Prostate gland (tissue), 2 donors: Measurements from ENCODE around the gene NLRP9. TPM values are rescaled to one million over a fixed set of nuclear protein-coding genes. Genes with fewer than 3 reads are reported as not detected.

Experiments
- DNase-seq: peaks from one replicate; pipeline ENCODE4 v3.0.0-alpha.2; 2019; ENCODE audit warnings: low spot score
- H3K27ac ChIP-seq, 2 donors: fragments of 200-600 bp; sonication (generic); 2 replicates each; pipeline ENCODE4 v1.5.1; 2017 to 2019
- H3K27me3 ChIP-seq: fragments of 200-600 bp; sonication (generic); replicated peaks from 2 replicates; pipeline ENCODE4 v1.5.1; 2019; ENCODE audit not compliant: insufficient read depth
- H3K36me3 ChIP-seq, 2 donors: fragments of 200-600 bp; sonication (generic); 1 replicate in 1 of 2; 2 replicates in 1 of 2; pipeline versions ENCODE4 v1.5.1 to v1.8.1; 2017 to 2019
- H3K4me1 ChIP-seq: fragments of 200-600 bp; sonication (generic); replicated peaks from 2 replicates; pipeline ENCODE4 v1.5.1; 2019
- H3K4me3 ChIP-seq, 2 donors: fragments of 200-600 bp; sonication (generic); 2 replicates each; pipeline ENCODE4 v1.5.1; 2017 to 2019
- H3K9me3 ChIP-seq: fragments of 200-600 bp; sonication (generic); 2 replicates; pipeline ENCODE4 v1.5.1; 2017
- POLR2A ChIP-seq: fragments of 450-650 bp; IDR thresholded peaks from one replicate; pipeline ENCODE4 v1.6.1; 2016; ENCODE audit warnings: antibody characterized with exemption, mild to moderate bottlenecking
- POLR2AphosphoS5 ChIP-seq: sonication (generic); formaldehyde crosslinking; IDR thresholded peaks from one replicate; pipeline ENCODE4 v1.6.1; 2017; ENCODE audit warnings: antibody characterized with exemption
- WGBS: methylation state at CpG from one replicate; pipeline ENCODE4 v1.1.5; 2018; 5-methylcytosine and 5-hydroxymethylcytosine counted together
- intact Hi-C: fragments of 100-400 bp; cut with DNase I; formaldehyde crosslinking; loops from one replicate; pipeline ENCODE4 v1.14.2; 2022
- total RNA-seq, 2 donors: library from RNA; depleted of rRNA; stranded (reverse); fragments of >200 nt; gene quantifications; one replicate each; pipeline ENCODE4 v1.1.0, GENCODE V29; 2016
- TF ChIP-seq, protein P1 (sequence below), 4 experiments: fragments of 200-600 bp in 2 of 4; fragments of 450-650 bp in 2 of 4; sonication (generic) in 2 of 4; IDR thresholded peaks; 1 replicate in 3 of 4; 2 replicates in 1 of 4; pipeline ENCODE4 v1.5.1; 2016 to 2019; ENCODE audit warnings: antibody characterized with exemption in 4 of 4, mild to moderate bottlenecking in 2 of 4, moderate library complexity in 2 of 4

The NLRP9 gene
- total RNA-seq, 2 donors from 2014 or later, result 4.0 TPM; not detected in 1

DNA sequence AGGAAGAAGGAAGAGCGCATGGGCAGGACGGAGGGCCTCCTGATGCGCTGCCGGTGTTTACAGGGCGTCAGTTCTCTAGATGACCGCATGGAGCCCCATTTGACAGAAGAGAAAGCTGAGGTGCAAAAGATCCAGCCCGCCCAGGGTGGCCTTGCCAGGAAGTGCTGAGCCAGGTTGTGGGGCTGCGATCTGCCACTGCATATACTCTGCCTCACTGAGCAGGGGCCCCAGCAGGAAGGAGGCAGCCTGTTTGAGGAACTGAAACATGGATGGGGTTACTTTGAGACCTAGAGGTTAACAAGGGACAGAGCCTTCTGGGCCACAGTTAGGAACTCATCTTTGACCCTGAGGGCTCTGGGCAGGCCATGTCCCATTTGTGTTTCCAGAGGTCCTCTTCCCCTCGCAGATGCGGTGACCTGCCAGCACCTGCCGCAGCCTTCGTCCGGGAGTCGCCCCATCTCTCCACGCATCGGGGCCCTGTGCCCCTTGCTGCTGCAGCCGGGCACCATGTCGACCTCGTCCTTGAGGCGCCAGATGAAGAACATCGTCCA is 60.0 kb downstream of the NLRP9 start:
- 89% methylated on average over 21 of the region's 21 CpGs for WGBS
- H3K27me3 ChIP-seq, result no peaks in the 10 kb centered on the region
- H3K9me3 ChIP-seq, result no peaks in the 10 kb centered on the region
- DNase-seq, result no peak
- H3K4me3 ChIP-seq, result no peak overlapping the region
- no peak overlapping the region for H3K27ac ChIP-seq
- peaks cover 10% of the 10 kb centered on the region for H3K4me1 ChIP-seq
- TF ChIP-seq POLR2A (no peak), POLR2AphosphoS5 (no peak)
- TF ChIP-seq, protein P1, sequence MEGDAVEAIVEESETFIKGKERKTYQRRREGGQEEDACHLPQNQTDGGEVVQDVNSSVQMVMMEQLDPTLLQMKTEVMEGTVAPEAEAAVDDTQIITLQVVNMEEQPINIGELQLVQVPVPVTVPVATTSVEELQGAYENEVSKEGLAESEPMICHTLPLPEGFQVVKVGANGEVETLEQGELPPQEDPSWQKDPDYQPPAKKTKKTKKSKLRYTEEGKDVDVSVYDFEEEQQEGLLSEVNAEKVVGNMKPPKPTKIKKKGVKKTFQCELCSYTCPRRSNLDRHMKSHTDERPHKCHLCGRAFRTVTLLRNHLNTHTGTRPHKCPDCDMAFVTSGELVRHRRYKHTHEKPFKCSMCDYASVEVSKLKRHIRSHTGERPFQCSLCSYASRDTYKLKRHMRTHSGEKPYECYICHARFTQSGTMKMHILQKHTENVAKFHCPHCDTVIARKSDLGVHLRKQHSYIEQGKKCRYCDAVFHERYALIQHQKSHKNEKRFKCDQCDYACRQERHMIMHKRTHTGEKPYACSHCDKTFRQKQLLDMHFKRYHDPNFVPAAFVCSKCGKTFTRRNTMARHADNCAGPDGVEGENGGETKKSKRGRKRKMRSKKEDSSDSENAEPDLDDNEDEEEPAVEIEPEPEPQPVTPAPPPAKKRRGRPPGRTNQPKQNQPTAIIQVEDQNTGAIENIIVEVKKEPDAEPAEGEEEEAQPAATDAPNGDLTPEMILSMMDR (IDR thresholded peaks at IDR 0.05), result no peak
- intact Hi-C loops, result no loop called here
- H3K36me3 ChIP-seq, result peaks cover 11 to 14% of the 10 kb centered on the region in 2 donors

DNA sequence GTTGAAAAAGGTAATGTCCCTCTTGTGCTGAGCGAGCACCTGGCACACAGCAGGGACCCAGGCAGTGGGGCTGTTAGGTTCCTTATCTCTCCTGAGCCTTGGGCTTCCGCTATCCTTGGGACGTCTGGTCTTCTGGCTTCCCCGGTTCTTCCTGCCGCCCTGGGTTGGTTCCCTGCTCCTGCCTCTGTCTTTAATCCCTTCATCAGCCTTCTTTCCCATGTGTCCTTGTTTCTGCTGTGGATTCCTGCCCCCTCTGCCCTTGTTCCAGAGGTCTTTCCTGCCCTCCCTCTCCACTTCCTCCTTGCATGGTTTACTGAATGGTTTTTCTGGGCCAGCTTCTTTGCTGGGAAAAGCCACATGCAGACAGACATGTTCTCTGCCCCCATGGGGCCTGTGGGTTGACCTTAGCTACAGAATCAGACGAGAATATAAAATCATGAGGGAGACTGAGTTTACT is 60.6 kb downstream of the NLRP9 start:
- no peak for TF ChIP-seq POLR2A
- no peak for TF ChIP-seq POLR2AphosphoS5
- TF ChIP-seq, protein P1 (IDR thresholded peaks at IDR 0.05), result no peak
- 75% methylated on average over 6 of the region's 6 CpGs for whole genome bisulfite sequencing
- H3K27ac ChIP-seq, result peak overlapping the region in 1 of 2 donors; percentile 96
- peaks cover 11 to 14% of the 10 kb centered on the region in 2 donors for H3K36me3 ChIP-seq
- no peaks in the 10 kb centered on the region for H3K9me3 ChIP-seq
- no peak for DNase-seq
- intact Hi-C loops, result no loop called here
- no peaks in the 10 kb centered on the region for H3K27me3 ChIP-seq
- no peak overlapping the region for H3K4me3 ChIP-seq
- H3K4me1 ChIP-seq, result peaks cover 10% of the 10 kb centered on the region

DNA sequence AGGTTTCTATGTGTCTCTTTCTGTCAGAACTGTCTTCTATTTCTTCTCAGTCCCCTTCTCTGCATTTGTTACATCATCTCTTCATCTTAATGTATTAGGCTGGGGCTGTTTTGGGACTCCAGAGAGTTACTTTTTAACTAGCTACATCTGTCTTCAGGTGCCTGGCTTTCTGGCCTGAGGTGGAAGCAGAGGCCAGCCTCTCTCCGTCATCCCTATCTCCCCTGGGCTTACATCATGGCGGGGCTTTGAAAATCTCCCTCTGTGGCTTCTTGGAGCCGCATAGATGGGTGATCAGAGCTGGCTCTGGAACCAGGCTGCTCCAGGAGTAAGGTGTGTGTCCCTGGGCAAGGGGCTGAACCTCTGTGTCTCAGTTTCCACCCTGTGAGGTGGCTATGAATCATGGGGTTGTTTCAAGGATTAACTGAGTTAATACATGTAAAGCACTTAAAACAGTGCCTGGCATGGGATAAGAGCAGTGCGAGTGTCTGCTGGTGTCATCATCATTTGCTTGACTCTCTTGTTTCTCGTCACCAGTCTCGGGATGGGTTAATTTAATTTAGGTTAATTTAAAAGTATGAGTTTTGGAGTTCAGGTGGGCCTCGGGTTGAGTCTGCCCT is 61.2 kb downstream of the NLRP9 start:
- peak overlapping the region; percentile 13 to 96 for H3K27ac ChIP-seq
- H3K4me3 ChIP-seq, result peak overlapping the region in 1 of 2 donors; percentile 99
- WGBS, result 85% methylated on average over 7 of the region's 7 CpGs
- TF ChIP-seq, protein P1 (IDR thresholded peaks at IDR 0.05), result no peak
- TF ChIP-seq POLR2AphosphoS5, result no peak
- TF ChIP-seq POLR2A, result no peak
- no peaks in the 10 kb centered on the region for H3K27me3 ChIP-seq
- DNase-seq, result no peak
- intact Hi-C loops, result no loop called here
- no peaks in the 10 kb centered on the region for H3K9me3 ChIP-seq
- H3K4me1 ChIP-seq, result peaks cover 10% of the 10 kb centered on the region
- H3K36me3 ChIP-seq, result peaks cover 11 to 14% of the 10 kb centered on the region in 2 donors

DNA sequence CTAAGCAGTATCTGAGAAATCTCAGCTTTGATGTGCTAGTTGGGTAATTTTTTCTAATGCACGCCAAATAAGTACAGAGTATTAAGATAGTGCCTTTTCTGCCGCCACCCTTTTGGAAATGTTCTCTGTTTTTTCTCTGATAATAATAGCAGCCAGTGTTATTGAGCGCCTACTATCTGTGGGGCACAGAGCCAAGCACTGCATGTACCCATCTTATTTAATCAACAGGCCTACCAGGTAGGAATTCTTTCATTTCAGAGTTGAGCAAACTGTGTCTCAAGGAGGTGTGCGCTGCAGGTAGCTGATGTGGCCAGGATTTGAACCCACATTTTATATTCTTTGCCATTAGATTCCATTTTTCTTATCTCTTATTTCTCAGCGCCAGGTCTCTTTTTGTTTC is 61.8 kb downstream of the NLRP9 start:
- H3K4me1 ChIP-seq, result peaks cover 10% of the 10 kb centered on the region
- intact Hi-C loops, result no loop called here
- peak overlapping the region; percentile 13 to 96 for H3K27ac ChIP-seq
- DNase-seq, result peak; percentile 82
- TF ChIP-seq POLR2A (no peak), POLR2AphosphoS5 (peak; percentile 77)
- TF ChIP-seq, protein P1 (IDR thresholded peaks at IDR 0.05), result peak in 3 of 4 experiments; percentile 6 to 33 (median 24)
- H3K27me3 ChIP-seq, result no peaks in the 10 kb centered on the region
- 39% methylated on average over 5 of the region's 5 CpGs for WGBS
- no peaks in the 10 kb centered on the region for H3K9me3 ChIP-seq
- H3K4me3 ChIP-seq, result peak overlapping the region; percentile 94 to 99
- peaks cover 11 to 14% of the 10 kb centered on the region in 2 donors for H3K36me3 ChIP-seq
